Vagina (tissue), 2 donors: ENCODE data around the gene PNMA8C. TPM values are rescaled to one million over a fixed set of nuclear protein-coding genes. Genes with fewer than 3 reads are reported as not detected.

ENCODE experiments used
- DNase-seq, 2 donors: peaks; one replicate each; pipeline ENCODE4 v3.0.0-alpha.2; 2017; ENCODE audit errors: extremely low spot score in 2 of 2
- H3K27ac ChIP-seq: fragments of 200-600 bp; sonication (generic); one replicate; pipeline ENCODE4 v1.5.1; 2019
- H3K27me3 ChIP-seq: fragments of 200-600 bp; sonication (generic); one replicate; pipeline ENCODE4 v1.5.1; 2019
- H3K36me3 ChIP-seq, 2 donors: fragments of 200-600 bp; sonication (generic); one replicate each; pipeline ENCODE4 v1.5.1; 2017 to 2019
- H3K4me1 ChIP-seq: fragments of 200-600 bp; sonication (generic); one replicate; pipeline ENCODE4 v1.5.1; 2019
- H3K4me3 ChIP-seq, 2 donors: fragments of 200-600 bp; sonication (generic); 1 replicate in 1 of 2; 2 replicates in 1 of 2; pipeline ENCODE4 v1.5.1; 2016 to 2019
- H3K9me3 ChIP-seq: fragments of 200-600 bp; sonication (generic); one replicate; pipeline ENCODE4 v1.5.1; 2019
- CTCF ChIP-seq, 3 experiments: fragments of 450-650 bp in 2 of 3; fragments of 200-600 bp in 1 of 3; sonication (generic) in 1 of 3; IDR thresholded peaks; one replicate each; pipeline ENCODE4 v1.5.1; 2017 to 2019; ENCODE audit warnings: antibody characterized with exemption in 3 of 3, mild to moderate bottlenecking in 2 of 3, moderate library complexity in 2 of 3
- POLR2A ChIP-seq, 2 donors: fragments of 450-650 bp; IDR thresholded peaks; one replicate each; pipeline ENCODE4 v1.6.1; 2017; ENCODE audit warnings: antibody characterized with exemption in 2 of 2, mild to moderate bottlenecking in 2 of 2, moderate library complexity in 2 of 2
- POLR2AphosphoS5 ChIP-seq, 2 donors: sonication (generic); formaldehyde crosslinking; IDR thresholded peaks; one replicate each; pipeline ENCODE4 v1.9.0; 2017; ENCODE audit warnings: antibody characterized with exemption in 2 of 2, mild to moderate bottlenecking in 2 of 2, low read depth in 1 of 2; ENCODE audit not compliant: insufficient read depth in 1 of 2
- intact Hi-C: fragments of 100-400 bp; cut with DNase I; formaldehyde crosslinking; loops from one replicate; pipeline ENCODE4 v1.15.1; 2023
- total RNA-seq: library from RNA; depleted of rRNA; stranded (reverse); fragments of >200 nt; gene quantifications from one replicate; pipeline ENCODE4 v1.2.3, GENCODE V29; 2016

Gene PNMA8C
- total RNA-seq, 1 donor from 2014 or later = 0.25 TPM

- TF ChIP-seq CTCF (IDR thresholded peaks at IDR 0.05) (no peak), POLR2A (IDR thresholded peaks at IDR 0.05) (no peak), POLR2AphosphoS5 (IDR thresholded peaks at IDR 0.05; ENCODE audit: insufficient read depth in 1 of 2, low read depth in 1 of 2) (no peak)
- DNase-seq = no peak
- H3K4me3 ChIP-seq = no peak overlapping the region
- peaks cover 0 to 51% of the 10 kb centered on the region in 2 donors for H3K36me3 ChIP-seq
- H3K9me3 ChIP-seq = no peaks in the 10 kb centered on the region
- no peak overlapping the region for H3K27ac ChIP-seq
- H3K4me1 ChIP-seq = peaks cover 8% of the 10 kb centered on the region
- intact Hi-C loops = loop anchor here (5.0 kb wide), 1 partner anchor 109 kb away; no protein-coding TSS in a partner anchor
- H3K27me3 ChIP-seq = no peaks in the 10 kb centered on the region
Measured at GRCh38 chr19:46390866-46391265, 37.9 kb downstream of the PNMA8C start.

GRCh38 chr19:46390121-46390858 lies 38.4 kb downstream of the PNMA8C start:
- no peak for TF ChIP-seq CTCF (IDR thresholded peaks at IDR 0.05)
- TF ChIP-seq POLR2A (IDR thresholded peaks at IDR 0.05) = no peak
- no peak for TF ChIP-seq POLR2AphosphoS5 (IDR thresholded peaks at IDR 0.05; ENCODE audit: insufficient read depth in 1 of 2, low read depth in 1 of 2)
- Histone ChIP-seq H3K27ac (no peak overlapping the region), H3K9me3 (no peaks in the 10 kb centered on the region), H3K36me3 (peaks cover 0 to 51% of the 10 kb centered on the region in 2 donors), H3K4me1 (peaks cover 7% of the 10 kb centered on the region), H3K27me3 (no peaks in the 10 kb centered on the region), H3K4me3 (no peak overlapping the region)
- DNase-seq = no peak
- intact Hi-C loops = loop anchor here (5.0 kb wide), 1 partner anchor 108 kb away; no protein-coding TSS in a partner anchor

- Histone ChIP-seq H3K36me3 (peaks cover 0 to 66% of the 10 kb centered on the region in 2 donors), H3K4me1 (peaks cover 5% of the 10 kb centered on the region), H3K27ac (no peak overlapping the region), H3K9me3 (no peaks in the 10 kb centered on the region), H3K4me3 (no peak overlapping the region), H3K27me3 (no peaks in the 10 kb centered on the region)
- TF ChIP-seq POLR2AphosphoS5 (IDR thresholded peaks at IDR 0.05; ENCODE audit: insufficient read depth in 1 of 2, low read depth in 1 of 2) (no peak), POLR2A (IDR thresholded peaks at IDR 0.05) (no peak), CTCF (IDR thresholded peaks at IDR 0.05) (no peak)
- no peak for DNase-seq
- intact Hi-C loops = no loop called here
Measured at GRCh38 chr19:46388311-46389095, 40.2 kb downstream of the PNMA8C start.

- Histone ChIP-seq H3K36me3 (peaks cover 0 to 73% of the 10 kb centered on the region in 2 donors), H3K4me1 (peaks cover 5% of the 10 kb centered on the region), H3K9me3 (no peaks in the 10 kb centered on the region), H3K27me3 (no peaks in the 10 kb centered on the region), H3K27ac (no peak overlapping the region), H3K4me3 (no peak overlapping the region)
- TF ChIP-seq POLR2AphosphoS5 (IDR thresholded peaks at IDR 0.05; ENCODE audit: insufficient read depth in 1 of 2, low read depth in 1 of 2) = no peak
- TF ChIP-seq CTCF (IDR thresholded peaks at IDR 0.05) = no peak
- TF ChIP-seq POLR2A (IDR thresholded peaks at IDR 0.05) = no peak
- DNase-seq = no peak
- intact Hi-C loops = no loop called here
Measured at GRCh38 chr19:46387713-46388130, 41.0 kb downstream of the PNMA8C start.
